Adrenal gland (tissue), 12 donors: ENCODE data around the gene MET. TPM values are rescaled to one million over a fixed set of nuclear protein-coding genes. Genes with fewer than 3 reads are reported as not detected.
A peak's percentile ranks its signal among the peaks of the same experiment; 100 is the strongest.

Experiments used
- DNase-seq, 7 donors: peaks; one replicate each; pipeline ENCODE4 v3.0.0-alpha.2; 2019 to 2020
- H3K27ac ChIP-seq, 5 donors: fragments of 200-600 bp; sonication (generic) in 4 of 5; 1 replicate in 3 of 5; 2 replicates in 2 of 5; pipeline versions ENCODE4 v1.5.1 to v1.8.0; 2016 to 2020; ENCODE audit warnings: mild to moderate bottlenecking in 1 of 5
- H3K27me3 ChIP-seq: fragments of 200-600 bp; 2 replicates; pipeline ENCODE4 v1.8.0; 2021
- H3K36me3 ChIP-seq, 2 donors: fragments of 200-600 bp; replicated peaks in 1 of 2; 1 replicate in 1 of 2; 2 replicates in 1 of 2; pipeline versions ENCODE4 v1.5.1 to v1.8.0; 2018 to 2022
- H3K4me1 ChIP-seq, 2 donors: fragments of 200-600 bp; replicated peaks in 1 of 2; 1 replicate in 1 of 2; 2 replicates in 1 of 2; pipeline versions ENCODE4 v1.5.1 to v1.8.0; 2018 to 2021
- H3K4me3 ChIP-seq, 4 donors: fragments of 200-600 bp; sonication (generic) in 3 of 4; one replicate each; pipeline ENCODE4 v1.5.1; 2016 to 2018
- H3K9me3 ChIP-seq, 3 donors: fragments of 200-600 bp; sonication (generic) in 1 of 3; replicated peaks in 1 of 3; 1 replicate in 2 of 3; 2 replicates in 1 of 3; pipeline versions ENCODE4 v1.5.1 to v1.8.0; 2016 to 2021
- CTCF ChIP-seq, 6 experiments: fragments of 450-650 bp in 4 of 6; fragments of 200-600 bp in 2 of 6; sonication (generic) in 1 of 6; IDR thresholded peaks; 1 replicate in 5 of 6; 2 replicates in 1 of 6; pipeline versions ENCODE4 v1.5.1 to v1.8.0; 2016 to 2021; ENCODE audit warnings: antibody characterized with exemption in 6 of 6, mild to moderate bottlenecking in 2 of 6, moderate library complexity in 1 of 6
- POLR2A ChIP-seq, 2 donors: fragments of 450-650 bp; IDR thresholded peaks; one replicate each; pipeline ENCODE4 v1.6.1; 2017; ENCODE audit warnings: antibody characterized with exemption in 2 of 2, mild to moderate bottlenecking in 2 of 2, moderate library complexity in 1 of 2
- WGBS, 4 donors: extraction: QIAGEN DNeasy Blood & Tissue Kit in 2 of 4; methylation state at CpG; one replicate each; pipeline versions ENCODE4 v1.1.5 to v1.1.7; 2013 to 2017; 5-methylcytosine and 5-hydroxymethylcytosine counted together
- intact Hi-C, 2 donors: fragments of 100-400 bp; cut with DNase I; formaldehyde crosslinking; loops; one replicate each; pipeline versions ENCODE4 v1.14.1 to v1.15.0; 2022 to 2023
- polyA plus RNA-seq, 3 donors: library from polyadenylated mRNA; stranded (reverse); fragments of 200-250 nt in 2 of 3; fragments of 350-450 nt in 1 of 3; fragmentation: Illumina TruSeq in 1 of 3; extraction: RNeasy Lipid Tissue Mini Kit (QIAGEN cat#74804) in 1 of 3; gene quantifications; one replicate each; pipeline ENCODE4 v1.2.3, GENCODE V29; 2013 to 2014
- total RNA-seq, 9 donors: library from RNA; depleted of rRNA in 4 of 9; stranded (reverse); fragments of >200 nt in 4 of 9; fragments of 120-200 nt in 1 of 9; fragmentation: NEBNext Ultra II Directional in 1 of 9; extraction: Animal tissue kit (Norgen Biotek cat#: 25700) in 1 of 9; gene quantifications; one replicate each; pipeline versions ENCODE4 v1.1.0 to v1.2.4, GENCODE V29; 2013 to 2023
- donor health status: healthy with polysubstance abuse.
- donor health status: Bipolar disorder and iron deficiency.
- donor health status: DM: yes; HTN: yes; CAD: no.
- donor health status: DM: no; HTN: no; CAD: no.
- donor health status: DM: no; HTN: no; CAD: no.
- donor health status: DM: yes; HTN: yes; CAD: no.

The MET gene
- total and polyA plus RNA-seq, 12 donors = 0.55 to 2.3 (median 0.79) TPM

- Histone ChIP-seq H3K27me3 (no peaks in the 10 kb centered on the region), H3K36me3 (no peaks in the 10 kb centered on the region), H3K27ac (no peak overlapping the region), H3K9me3 (no peaks in the 10 kb centered on the region), H3K4me3 (no peak overlapping the region), H3K4me1 (no peaks in the 10 kb centered on the region)
- WGBS, 4 donors = 45 to 47% (median 45%) methylated on average over 2 of the region's 2 CpGs
- TF ChIP-seq POLR2A (IDR thresholded peaks at IDR 0.05) (no peak), CTCF (IDR thresholded peaks at IDR 0.05) (peak in 2 of 6 experiments; percentile 10 to 24)
- intact Hi-C loops = no loop called here
- no peak for DNase-seq
These were observed 114.9 kb downstream of the MET start for GRCh38 chr7:116786791-116787443.

- 65 to 73% (median 69%) methylated on average over 2 of the region's 2 CpGs for WGBS, 4 donors
- no peak overlapping the region for H3K27ac ChIP-seq
- H3K9me3 ChIP-seq = no peaks in the 10 kb centered on the region
- DNase-seq = no peak
- no peaks in the 10 kb centered on the region for H3K4me1 ChIP-seq
- intact Hi-C loops = no loop called here
- no peaks in the 10 kb centered on the region for H3K27me3 ChIP-seq
- H3K36me3 ChIP-seq = no peaks in the 10 kb centered on the region
- H3K4me3 ChIP-seq = no peak overlapping the region
- TF ChIP-seq CTCF (IDR thresholded peaks at IDR 0.05) (no peak), POLR2A (IDR thresholded peaks at IDR 0.05) (no peak)
These were observed 115.9 kb downstream of the MET start for GRCh38 chr7:116787881-116788280.

- Histone ChIP-seq H3K36me3 (no peaks in the 10 kb centered on the region), H3K9me3 (no peaks in the 10 kb centered on the region), H3K4me1 (no peaks in the 10 kb centered on the region), H3K27me3 (no peaks in the 10 kb centered on the region), H3K4me3 (no peak overlapping the region), H3K27ac (no peak overlapping the region)
- intact Hi-C loops = no loop called here
- WGBS, 4 donors = 76 to 92% (median 83%) methylated on average over 5 of the region's 5 CpGs
- no peak for TF ChIP-seq CTCF (IDR thresholded peaks at IDR 0.05)
- no peak for TF ChIP-seq POLR2A (IDR thresholded peaks at IDR 0.05)
- DNase-seq = no peak
These were observed 116.7 kb downstream of the MET start for GRCh38 chr7:116788572-116789197.

- 78 to 90% (median 88%) methylated on average over 3 of the region's 3 CpGs for WGBS, 4 donors
These were observed 118.0 kb downstream of the MET start for GRCh38 chr7:116790025-116790424.

More at GRCh38 chr7:116790025-116790424, 118.0 kb downstream of the MET start:
- no peak for DNase-seq
- TF ChIP-seq CTCF (IDR thresholded peaks at IDR 0.05) (no peak), POLR2A (IDR thresholded peaks at IDR 0.05) (no peak)
- no peaks in the 10 kb centered on the region for H3K9me3 ChIP-seq
- H3K27ac ChIP-seq = no peak overlapping the region
- intact Hi-C loops = no loop called here
- no peaks in the 10 kb centered on the region for H3K4me1 ChIP-seq
- H3K4me3 ChIP-seq = no peak overlapping the region
- no peaks in the 10 kb centered on the region for H3K27me3 ChIP-seq
- no peaks in the 10 kb centered on the region for H3K36me3 ChIP-seq
